WERI-Rb-1 (cell line): ENCODE results near the gene DTWD1.

ENCODE experiments used
- DNase-seq: peaks from one replicate; pipeline ENCODE4 v3.0.0-alpha.2; 2020
- H3K27ac ChIP-seq: fragments of 250-450 bp; sonication (Bioruptor Pico); 2 replicates; pipeline ENCODE4 v1.5.1; 2020; ENCODE audit warnings: mild to moderate bottlenecking, moderate library complexity
- H3K27me3 ChIP-seq: fragments of 250-450 bp; sonication (Bioruptor Pico); 2 replicates; pipeline ENCODE4 v1.5.1; 2021; ENCODE audit warnings: mild to moderate bottlenecking, low read depth, moderate library complexity; ENCODE audit not compliant: insufficient read depth, severe bottlenecking
- H3K36me3 ChIP-seq: fragments of 250-450 bp; sonication (Bioruptor Pico); 2 replicates; pipeline ENCODE4 v1.5.1; 2020; ENCODE audit warnings: mild to moderate bottlenecking, moderate library complexity
- H3K4me3 ChIP-seq: 2 replicates; pipeline ENCODE4 v1.5.1; 2011; ENCODE audit warnings: low read depth, mild to moderate bottlenecking, control low read depth, low read length
- H3K9me3 ChIP-seq: fragments of 250-450 bp; sonication (Bioruptor Pico); 2 replicates; pipeline ENCODE4 v1.5.1; 2021; ENCODE audit warnings: mild to moderate bottlenecking, moderate library complexity; ENCODE audit not compliant: severe bottlenecking
- TF ChIP-seq, protein P1 (sequence below): IDR thresholded peaks from 2 replicates; pipeline ENCODE4 v1.5.1; 2011; ENCODE audit warnings: low read depth, mild to moderate bottlenecking, control low read depth, inconsistent platforms, low read length

The DTWD1 gene

DNA sequence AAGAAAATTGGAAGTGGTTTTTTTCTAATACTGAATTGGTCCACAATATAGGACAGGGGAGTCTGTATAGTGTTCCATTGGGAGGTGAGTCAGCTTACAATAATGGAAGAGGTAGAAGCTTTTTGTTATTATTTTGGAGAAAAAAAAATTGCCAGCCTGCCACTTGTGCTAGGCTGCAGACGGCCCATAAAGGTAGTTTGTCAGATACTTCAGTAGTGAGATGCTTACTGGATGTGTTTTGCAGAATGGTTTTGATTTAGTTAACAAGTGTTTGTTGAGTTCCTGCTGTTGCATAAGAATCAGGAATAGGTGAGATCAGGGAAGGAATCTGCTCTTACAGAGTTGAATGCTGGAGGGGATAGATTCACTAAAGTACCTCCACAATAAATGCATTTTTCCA is 1.0 kb downstream of the DTWD1 start:
- no peaks in the 10 kb centered on the region for H3K27me3 ChIP-seq
- peaks cover 22% of the 10 kb centered on the region for H3K36me3 ChIP-seq
- no peak for DNase-seq
- TF ChIP-seq, protein P1, sequence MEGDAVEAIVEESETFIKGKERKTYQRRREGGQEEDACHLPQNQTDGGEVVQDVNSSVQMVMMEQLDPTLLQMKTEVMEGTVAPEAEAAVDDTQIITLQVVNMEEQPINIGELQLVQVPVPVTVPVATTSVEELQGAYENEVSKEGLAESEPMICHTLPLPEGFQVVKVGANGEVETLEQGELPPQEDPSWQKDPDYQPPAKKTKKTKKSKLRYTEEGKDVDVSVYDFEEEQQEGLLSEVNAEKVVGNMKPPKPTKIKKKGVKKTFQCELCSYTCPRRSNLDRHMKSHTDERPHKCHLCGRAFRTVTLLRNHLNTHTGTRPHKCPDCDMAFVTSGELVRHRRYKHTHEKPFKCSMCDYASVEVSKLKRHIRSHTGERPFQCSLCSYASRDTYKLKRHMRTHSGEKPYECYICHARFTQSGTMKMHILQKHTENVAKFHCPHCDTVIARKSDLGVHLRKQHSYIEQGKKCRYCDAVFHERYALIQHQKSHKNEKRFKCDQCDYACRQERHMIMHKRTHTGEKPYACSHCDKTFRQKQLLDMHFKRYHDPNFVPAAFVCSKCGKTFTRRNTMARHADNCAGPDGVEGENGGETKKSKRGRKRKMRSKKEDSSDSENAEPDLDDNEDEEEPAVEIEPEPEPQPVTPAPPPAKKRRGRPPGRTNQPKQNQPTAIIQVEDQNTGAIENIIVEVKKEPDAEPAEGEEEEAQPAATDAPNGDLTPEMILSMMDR = no peak
- H3K27ac ChIP-seq = no peak overlapping the region
- H3K4me3 ChIP-seq = peak overlapping the region; percentile 83
- H3K9me3 ChIP-seq = no peaks in the 10 kb centered on the region

GRCh38 chr15:49622561-49622960 is 1.7 kb downstream of the DTWD1 start:
- DNase-seq = no peak
- H3K27me3 ChIP-seq = no peaks in the 10 kb centered on the region
- peaks cover 28% of the 10 kb centered on the region for H3K36me3 ChIP-seq
- no peak overlapping the region for H3K27ac ChIP-seq
- no peaks in the 10 kb centered on the region for H3K9me3 ChIP-seq
- TF ChIP-seq, protein P1 = no peak
- H3K4me3 ChIP-seq = no peak overlapping the region

DNA sequence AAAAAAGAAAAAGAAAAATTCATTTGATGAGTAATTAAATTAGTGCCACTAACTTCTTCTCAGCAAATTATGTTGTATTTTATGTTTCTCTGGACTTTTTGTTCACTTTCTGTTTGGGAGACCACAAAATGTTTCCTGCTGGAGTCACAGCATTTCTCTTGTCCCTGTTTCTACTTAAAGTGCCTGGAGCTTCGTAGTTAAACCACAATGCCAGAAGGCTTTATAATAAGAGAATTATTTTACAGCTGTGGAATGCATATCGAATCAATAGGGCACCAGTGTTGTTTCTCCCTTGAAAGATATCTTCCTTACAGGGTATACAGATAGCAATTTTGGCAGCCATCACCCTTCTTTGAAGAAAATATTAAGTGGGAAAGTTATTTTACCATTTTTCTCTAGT is 3.2 kb downstream of the DTWD1 start:
- TF ChIP-seq, protein P1 = no peak
- Histone ChIP-seq H3K9me3 (no peaks in the 10 kb centered on the region), H3K36me3 (peaks cover 33% of the 10 kb centered on the region), H3K4me3 (no peak overlapping the region), H3K27me3 (no peaks in the 10 kb centered on the region), H3K27ac (no peak overlapping the region)
- DNase-seq = no peak

GRCh38 chr15:49625460-49626036 is 4.7 kb downstream of the DTWD1 start:
- no peak for DNase-seq
- Histone ChIP-seq H3K36me3 (peaks cover 33% of the 10 kb centered on the region), H3K27me3 (no peaks in the 10 kb centered on the region), H3K4me3 (no peak overlapping the region), H3K9me3 (no peaks in the 10 kb centered on the region), H3K27ac (no peak overlapping the region)
- TF ChIP-seq, protein P1 = no peak

DNA sequence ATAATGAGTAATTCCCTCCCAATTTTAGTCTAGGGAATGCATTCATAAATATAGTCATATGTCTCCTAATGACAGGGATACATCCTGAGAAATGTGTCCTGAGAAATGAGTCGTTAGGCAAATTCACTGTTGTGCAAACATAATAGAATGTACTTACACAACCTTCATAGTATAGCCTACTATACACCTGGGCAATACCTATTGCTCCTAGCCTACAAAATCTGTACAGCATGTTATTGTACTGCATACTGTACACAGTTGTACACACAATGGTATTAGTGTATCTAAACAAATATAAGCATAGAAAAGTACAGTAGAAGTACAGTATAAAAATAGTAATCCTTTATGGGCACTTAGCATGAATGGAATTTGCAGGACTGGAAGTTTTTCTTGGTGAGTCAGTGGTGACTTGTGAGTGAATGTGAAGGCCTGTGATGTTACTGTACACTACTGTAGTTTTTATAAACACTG is 6.6 kb downstream of the DTWD1 start:
- Histone ChIP-seq H3K27ac (no peak overlapping the region), H3K36me3 (peaks cover 33% of the 10 kb centered on the region), H3K4me3 (no peak overlapping the region), H3K9me3 (no peaks in the 10 kb centered on the region), H3K27me3 (no peaks in the 10 kb centered on the region)
- TF ChIP-seq, protein P1 = no peak
- DNase-seq = no peak

DNA sequence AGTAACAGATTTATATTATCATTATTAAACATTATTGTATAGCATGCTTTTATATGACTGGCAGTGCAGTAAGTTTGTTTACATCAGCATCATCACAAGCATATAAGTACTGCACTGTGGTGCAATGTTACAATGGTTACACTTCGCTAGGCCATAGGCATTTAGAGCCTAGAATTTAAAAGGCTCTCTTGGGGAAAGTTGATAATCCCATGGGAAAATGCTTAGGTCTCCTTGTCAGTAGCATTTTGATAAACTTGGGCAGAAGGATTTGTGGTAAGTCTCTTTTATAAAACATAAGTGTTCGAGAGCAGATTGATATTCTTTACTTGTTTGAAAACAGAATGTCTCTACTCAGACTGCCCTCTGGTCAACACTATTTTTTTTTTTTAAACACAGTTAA is 7.5 kb downstream of the DTWD1 start:
- DNase-seq = no peak
- no peaks in the 10 kb centered on the region for H3K27me3 ChIP-seq
- no peak overlapping the region for H3K27ac ChIP-seq
- H3K36me3 ChIP-seq = peaks cover 33% of the 10 kb centered on the region
- TF ChIP-seq, protein P1 = no peak
- H3K4me3 ChIP-seq = no peak overlapping the region
- H3K9me3 ChIP-seq = no peaks in the 10 kb centered on the region
